SK-N-SH (cell line): ENCODE data around the gene GATAD2B. TPM values are rescaled to one million over a fixed set of nuclear protein-coding genes. Genes with fewer than 3 reads are reported as not detected.

Experiments used
- CTCF ChIA-PET: fragments of 300-600, 350-600 bp; formaldehyde crosslinking; extraction: SDS; loops from one replicate; lab custom pipeline; 2021; lab: Yijun Ruan, JAX
- POLR2A ChIA-PET: fragments of 350-600 bp; sonication (Branson Sonifier 250); formaldehyde crosslinking; extraction: SDS; loops from one replicate; lab custom pipeline; 2020; ENCODE audit warnings: antibody characterized with exemption, inconsistent platforms; lab: Yijun Ruan, JAX
- DNase-seq: peaks from one replicate; pipeline ENCODE4 v3.0.0; 2012
- H2AFZ ChIP-seq: fragments of 200-600 bp; sonication (generic); 2 replicates; pipeline ENCODE4 v1.8.1; 2016; ENCODE audit warnings: antibody characterized with exemption, mild to moderate bottlenecking, low read depth
- H3F3A ChIP-seq: fragments of 200-600 bp; sonication (generic); replicated peaks from 2 replicates; pipeline ENCODE3; 2016; ENCODE audit warnings: antibody characterized with exemption, mild to moderate bottlenecking; ENCODE audit not compliant: insufficient read depth
- H3K27ac ChIP-seq, 2 experiments: fragments of 200-500 bp in 1 of 2; fragments of 200-600 bp in 1 of 2; sonication (Bioruptor generic) in 1 of 2; sonication (generic), shearing (Covaris generic) in 1 of 2; 2 replicates each; pipeline versions ENCODE4 v1.5.1 to v1.6.1; 2014 to 2016; ENCODE audit warnings: low read depth in 2 of 2, inconsistent platforms in 1 of 2, low read length in 1 of 2, mild to moderate bottlenecking in 1 of 2, mixed read lengths in 1 of 2
- H3K27me3 ChIP-seq: fragments of 200-600 bp; sonication (generic), shearing (Covaris generic); 2 replicates; pipeline ENCODE4 v1.6.1; 2016; ENCODE audit warnings: mixed run types; ENCODE audit not compliant: insufficient read depth
- H3K36me3 ChIP-seq, 2 experiments: fragments of 200-500 bp in 1 of 2; fragments of 200-600 bp in 1 of 2; sonication (Bioruptor generic) in 1 of 2; sonication (generic) in 1 of 2; replicated peaks in 1 of 2; 2 replicates each; pipeline versions ENCODE3 to v1.5.1; 2014 to 2016; ENCODE audit warnings: low read length in 1 of 2, mild to moderate bottlenecking in 1 of 2; ENCODE audit not compliant: insufficient read depth in 2 of 2, control insufficient read depth in 1 of 2
- H3K4me1 ChIP-seq, 2 experiments: fragments of 200-500 bp in 1 of 2; fragments of 200-600 bp in 1 of 2; sonication (Bioruptor generic) in 1 of 2; sonication (generic), shearing (Covaris generic) in 1 of 2; 2 replicates each; pipeline versions ENCODE4 v1.5.1 to v1.6.1; 2014 to 2016; ENCODE audit warnings: low read depth in 1 of 2, low read length in 1 of 2, mixed run types in 1 of 2; ENCODE audit not compliant: insufficient read depth in 2 of 2, control insufficient read depth in 1 of 2
- H3K4me2 ChIP-seq: fragments of 200-600 bp; sonication (generic), shearing (Covaris generic); 2 replicates; pipeline ENCODE4 v1.6.1; 2017; ENCODE audit warnings: mixed run types
- H3K4me3 ChIP-seq, 2 experiments: fragments of 200-500 bp in 1 of 2; fragments of 200-600 bp in 1 of 2; sonication (Bioruptor generic) in 1 of 2; sonication (generic), shearing (Covaris generic) in 1 of 2; 2 replicates each; pipeline versions ENCODE4 v1.5.1 to v1.8.1; 2014 to 2016; ENCODE audit warnings: low read depth in 2 of 2, inconsistent platforms in 1 of 2, low read length in 1 of 2, mild to moderate bottlenecking in 1 of 2, mixed read lengths in 1 of 2, moderate library complexity in 1 of 2
- H3K79me2 ChIP-seq: fragments of 200-600 bp; sonication (generic); 2 replicates; pipeline ENCODE4 v1.8.1; 2017; ENCODE audit warnings: mild to moderate bottlenecking; ENCODE audit not compliant: insufficient read depth
- H3K9ac ChIP-seq: fragments of 200-600 bp; sonication (generic); 2 replicates; pipeline ENCODE4 v1.6.1; 2017; ENCODE audit warnings: mixed run types
- H3K9me2 ChIP-seq: fragments of 200-600 bp; sonication (generic); 2 replicates; pipeline ENCODE4 v1.6.1; 2017; ENCODE audit warnings: mixed run types
- H3K9me3 ChIP-seq: fragments of 200-600 bp; sonication (generic); 2 replicates; pipeline ENCODE4 v1.6.1; 2017; ENCODE audit warnings: mixed run types, mild to moderate bottlenecking, moderate library complexity
- H4K20me1 ChIP-seq: fragments of 200-600 bp; sonication (generic); 2 replicates; pipeline ENCODE4 v1.6.1; 2017; ENCODE audit warnings: mild to moderate bottlenecking, mixed run types; ENCODE audit not compliant: insufficient read depth
- CHD2 ChIP-seq: fragments of 150-350 bp; IDR thresholded peaks from 2 replicates; pipeline ENCODE4 v1.6.1; 2018; ENCODE audit warnings: low read length; ENCODE audit not compliant: partially characterized antibody
- ELF1 ChIP-seq: IDR thresholded peaks from 2 replicates; pipeline ENCODE4 v1.4.0; 2012
- EP300 ChIP-seq, 2 experiments: IDR thresholded peaks; 2 replicates each; pipeline versions ENCODE4 v1.4.0 to v1.6.1; 2012; ENCODE audit warnings: borderline replicate concordance in 1 of 2, low read depth in 1 of 2, low read length in 1 of 2
- EZH2phosphoT487 ChIP-seq: fragments of 200-600 bp; sonication (generic); IDR thresholded peaks from 2 replicates; pipeline ENCODE4 v1.6.1; 2017; ENCODE audit warnings: low read depth, mixed run types, mild to moderate bottlenecking, antibody characterized with exemption, moderate library complexity, borderline replicate concordance
- FOSL2 ChIP-seq: IDR thresholded peaks from 2 replicates; pipeline ENCODE4 v1.4.0; 2012; ENCODE audit warnings: low read depth, mild to moderate bottlenecking, moderate library complexity, borderline replicate concordance
- FOXM1 ChIP-seq: IDR thresholded peaks from 2 replicates; pipeline ENCODE4 v1.4.0; 2012; ENCODE audit warnings: low read depth, mild to moderate bottlenecking
- GABPA ChIP-seq: IDR thresholded peaks from 2 replicates; pipeline ENCODE4 v1.4.0; 2012; ENCODE audit warnings: low read depth, mild to moderate bottlenecking
- POLR2AphosphoS5 ChIP-seq: IDR thresholded peaks from 2 replicates; pipeline ENCODE4 v1.6.1; 2012; ENCODE audit warnings: low read depth, low read length
- SIN3A ChIP-seq: IDR thresholded peaks from 2 replicates; pipeline ENCODE4 v1.6.1; 2012; ENCODE audit warnings: low read depth, mild to moderate bottlenecking, low read length, moderate library complexity, borderline replicate concordance
- TAF1 ChIP-seq: IDR thresholded peaks from 2 replicates; pipeline ENCODE4 v1.6.1; 2012; ENCODE audit warnings: low read depth, mild to moderate bottlenecking, low read length, moderate library complexity, borderline replicate concordance
- YY1 ChIP-seq: IDR thresholded peaks from 2 replicates; pipeline ENCODE4 v1.4.0; 2012; ENCODE audit warnings: low read depth, mild to moderate bottlenecking
- ZBTB33 ChIP-seq: IDR thresholded peaks from 2 replicates; pipeline ENCODE4 v1.4.0; 2012; ENCODE audit warnings: low read depth, borderline replicate concordance
- WGBS: methylation state at CpG from one replicate; pipeline ENCODE4 v1.1.6; 2017; ENCODE audit warnings: low lambda C conversion rate; 5-methylcytosine and 5-hydroxymethylcytosine counted together
- polyA plus RNA-seq, 3 experiments: library from polyadenylated mRNA; depleted of rRNA; stranded (reverse); fragments of >200 nt; gene quantifications; 2 replicates each; pipeline ENCODE4 v1.2.3, GENCODE V29; 2012
- TF ChIP-seq, protein P1 (sequence below): IDR thresholded peaks from 2 replicates; pipeline ENCODE4 v1.6.1; 2012; ENCODE audit warnings: mild to moderate bottlenecking, low read depth, low read length, moderate library complexity
- TF ChIP-seq, protein P2 (sequence below): fragments of 200-600 bp; sonication (generic); IDR thresholded peaks from 2 replicates; pipeline ENCODE4 v1.6.1; 2017; ENCODE audit warnings: antibody characterized with exemption, mild to moderate bottlenecking, moderate library complexity

GATAD2B gene
- polyA plus RNA-seq, 1 of the 3 experiments (the other 2 are of a cell fraction): 2.8 TPM

DNA sequence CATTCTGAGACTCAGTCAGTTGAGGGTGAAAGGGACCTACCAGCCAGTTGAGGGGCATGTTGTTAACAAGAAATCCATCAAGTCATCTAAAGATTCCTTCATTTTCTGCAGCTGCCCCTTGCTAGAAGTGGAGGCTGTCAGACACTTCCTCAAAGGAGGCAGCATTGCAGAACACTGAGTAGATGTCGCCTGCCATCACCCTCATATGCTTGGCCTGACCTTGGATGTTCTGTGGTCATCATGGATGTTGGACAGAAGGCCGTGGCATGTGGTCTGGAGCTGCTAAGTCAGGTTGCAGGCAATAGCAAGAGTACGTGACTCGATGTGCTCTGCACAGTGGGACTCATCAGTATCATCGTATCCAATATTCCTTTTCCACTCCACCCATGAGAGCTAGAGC is 70.6 kb downstream of the GATAD2B start:
- Histone ChIP-seq H3K4me3 (no peak overlapping the region), H3K4me2 (no peak overlapping the region), H3K36me3 (peaks cover 5 to 7% of the 10 kb centered on the region in 2 experiments), H3K9ac (no peak overlapping the region), H3K27me3 (no peaks in the 10 kb centered on the region), H2AFZ (no peak overlapping the region), H3K9me2 (no peaks in the 10 kb centered on the region)
- 92% methylated on average over 5 of the region's 5 CpGs for WGBS
- TF ChIP-seq ZBTB33 (no peak), FOSL2 (no peak), YY1 (no peak), EP300 (IDR thresholded peaks at IDR 0.05; ENCODE audit: borderline replicate concordance in 1 of 2, low read depth in 1 of 2, low read length in 1 of 2) (no peak), POLR2AphosphoS5 (no peak), ELF1 (no peak), CHD2 (no peak), TAF1 (no peak), SIN3A (no peak), EZH2phosphoT487 (no peak), GABPA (no peak), FOXM1 (no peak)
- TF ChIP-seq, protein P1, sequence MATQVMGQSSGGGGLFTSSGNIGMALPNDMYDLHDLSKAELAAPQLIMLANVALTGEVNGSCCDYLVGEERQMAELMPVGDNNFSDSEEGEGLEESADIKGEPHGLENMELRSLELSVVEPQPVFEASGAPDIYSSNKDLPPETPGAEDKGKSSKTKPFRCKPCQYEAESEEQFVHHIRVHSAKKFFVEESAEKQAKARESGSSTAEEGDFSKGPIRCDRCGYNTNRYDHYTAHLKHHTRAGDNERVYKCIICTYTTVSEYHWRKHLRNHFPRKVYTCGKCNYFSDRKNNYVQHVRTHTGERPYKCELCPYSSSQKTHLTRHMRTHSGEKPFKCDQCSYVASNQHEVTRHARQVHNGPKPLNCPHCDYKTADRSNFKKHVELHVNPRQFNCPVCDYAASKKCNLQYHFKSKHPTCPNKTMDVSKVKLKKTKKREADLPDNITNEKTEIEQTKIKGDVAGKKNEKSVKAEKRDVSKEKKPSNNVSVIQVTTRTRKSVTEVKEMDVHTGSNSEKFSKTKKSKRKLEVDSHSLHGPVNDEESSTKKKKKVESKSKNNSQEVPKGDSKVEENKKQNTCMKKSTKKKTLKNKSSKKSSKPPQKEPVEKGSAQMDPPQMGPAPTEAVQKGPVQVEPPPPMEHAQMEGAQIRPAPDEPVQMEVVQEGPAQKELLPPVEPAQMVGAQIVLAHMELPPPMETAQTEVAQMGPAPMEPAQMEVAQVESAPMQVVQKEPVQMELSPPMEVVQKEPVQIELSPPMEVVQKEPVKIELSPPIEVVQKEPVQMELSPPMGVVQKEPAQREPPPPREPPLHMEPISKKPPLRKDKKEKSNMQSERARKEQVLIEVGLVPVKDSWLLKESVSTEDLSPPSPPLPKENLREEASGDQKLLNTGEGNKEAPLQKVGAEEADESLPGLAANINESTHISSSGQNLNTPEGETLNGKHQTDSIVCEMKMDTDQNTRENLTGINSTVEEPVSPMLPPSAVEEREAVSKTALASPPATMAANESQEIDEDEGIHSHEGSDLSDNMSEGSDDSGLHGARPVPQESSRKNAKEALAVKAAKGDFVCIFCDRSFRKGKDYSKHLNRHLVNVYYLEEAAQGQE: no peak
- TF ChIP-seq, protein P2, sequence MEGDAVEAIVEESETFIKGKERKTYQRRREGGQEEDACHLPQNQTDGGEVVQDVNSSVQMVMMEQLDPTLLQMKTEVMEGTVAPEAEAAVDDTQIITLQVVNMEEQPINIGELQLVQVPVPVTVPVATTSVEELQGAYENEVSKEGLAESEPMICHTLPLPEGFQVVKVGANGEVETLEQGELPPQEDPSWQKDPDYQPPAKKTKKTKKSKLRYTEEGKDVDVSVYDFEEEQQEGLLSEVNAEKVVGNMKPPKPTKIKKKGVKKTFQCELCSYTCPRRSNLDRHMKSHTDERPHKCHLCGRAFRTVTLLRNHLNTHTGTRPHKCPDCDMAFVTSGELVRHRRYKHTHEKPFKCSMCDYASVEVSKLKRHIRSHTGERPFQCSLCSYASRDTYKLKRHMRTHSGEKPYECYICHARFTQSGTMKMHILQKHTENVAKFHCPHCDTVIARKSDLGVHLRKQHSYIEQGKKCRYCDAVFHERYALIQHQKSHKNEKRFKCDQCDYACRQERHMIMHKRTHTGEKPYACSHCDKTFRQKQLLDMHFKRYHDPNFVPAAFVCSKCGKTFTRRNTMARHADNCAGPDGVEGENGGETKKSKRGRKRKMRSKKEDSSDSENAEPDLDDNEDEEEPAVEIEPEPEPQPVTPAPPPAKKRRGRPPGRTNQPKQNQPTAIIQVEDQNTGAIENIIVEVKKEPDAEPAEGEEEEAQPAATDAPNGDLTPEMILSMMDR: no peak
- TF ChIP-seq, all 33 proteins: peak for 0
- H3K79me2 ChIP-seq: peaks cover 15% of the 10 kb centered on the region; the same call in 1 of the 2 replicates
- no peaks in the 10 kb centered on the region for H3K4me1 ChIP-seq
- no peak overlapping the region for H3K27ac ChIP-seq
- DNase-seq: no peak
- POLR2A ChIA-PET: interaction anchor here (1.3 kb wide), 1 partner anchor 29 kb away, joined by 3 read pairs; no protein-coding TSS in a partner anchor
- 0 out of 2 replicates have a peak, but pooled peaks cover 5% of the 10 kb centered on the region for H4K20me1 ChIP-seq
- CTCF ChIA-PET: interaction anchor here (0.9 to 1.2 kb wide), 3 partner anchors 9 to 94 kb away, joined by 3 to 4 read pairs (median 3); partner anchors contain the start of gene DENND4B
- H3K9me3 ChIP-seq: no peaks in the 10 kb centered on the region
- H3F3A ChIP-seq: peaks cover 12% of the 10 kb centered on the region
